Thoracic aorta (tissue), 2 donors: ENCODE data around the gene FARS2. TPM values are rescaled to one million over a fixed set of nuclear protein-coding genes. Genes with fewer than 3 reads are reported as not detected.

Experiments
- ATAC-seq: fragments of 150-250 bp; one replicate; pipeline ENCODE4 v1.8.0; 2017; ENCODE audit warnings: low read depth; ENCODE audit not compliant: insufficient number of reproducible peaks, low FRiP score
- DNase-seq: peaks from one replicate; pipeline ENCODE4 v3.0.0-alpha.2; 2020; ENCODE audit warnings: low spot score
- H3K27ac ChIP-seq, 2 donors: fragments of 200-600 bp; sonication (generic); 1 replicate in 1 of 2; 2 replicates in 1 of 2; pipeline ENCODE4 v1.5.1; 2016; ENCODE audit warnings: mild to moderate bottlenecking in 2 of 2, moderate library complexity in 2 of 2
- H3K27me3 ChIP-seq: fragments of 200-600 bp; sonication (generic); replicated peaks from 2 replicates; pipeline ENCODE4 v1.6.0; 2016; ENCODE audit warnings: mild to moderate bottlenecking; ENCODE audit not compliant: insufficient read depth
- H3K36me3 ChIP-seq: fragments of 200-600 bp; sonication (generic); one replicate; pipeline ENCODE4 v1.5.1; 2016
- H3K4me1 ChIP-seq, 2 donors: fragments of 200-600 bp; sonication (generic); 1 replicate in 1 of 2; 2 replicates in 1 of 2; pipeline versions ENCODE4 v1.5.1 to v1.6.0; 2016; ENCODE audit warnings: low read depth in 2 of 2, mild to moderate bottlenecking in 1 of 2; ENCODE audit not compliant: control insufficient read depth in 1 of 2
- H3K4me3 ChIP-seq: fragments of 200-600 bp; sonication (generic); 2 replicates; pipeline ENCODE4 v1.5.1; 2016; ENCODE audit warnings: mild to moderate bottlenecking
- H3K9me3 ChIP-seq: fragments of 200-600 bp; sonication (generic); 2 replicates; pipeline ENCODE4 v1.5.1; 2016
- CTCF ChIP-seq: fragments of 200-600 bp; sonication (generic); IDR thresholded peaks from one replicate; pipeline ENCODE4 v1.5.1; 2019; ENCODE audit warnings: antibody characterized with exemption
- total RNA-seq, 2 donors: library from RNA; depleted of rRNA; stranded (reverse); fragments of >200 nt; gene quantifications; one replicate each; pipeline versions ENCODE4 v1.1.0 to v1.2.3, GENCODE V29; 2016

FARS2 gene
- total RNA-seq, 2 donors from 2014 or later, result 10.4 to 11.6 TPM

DNA sequence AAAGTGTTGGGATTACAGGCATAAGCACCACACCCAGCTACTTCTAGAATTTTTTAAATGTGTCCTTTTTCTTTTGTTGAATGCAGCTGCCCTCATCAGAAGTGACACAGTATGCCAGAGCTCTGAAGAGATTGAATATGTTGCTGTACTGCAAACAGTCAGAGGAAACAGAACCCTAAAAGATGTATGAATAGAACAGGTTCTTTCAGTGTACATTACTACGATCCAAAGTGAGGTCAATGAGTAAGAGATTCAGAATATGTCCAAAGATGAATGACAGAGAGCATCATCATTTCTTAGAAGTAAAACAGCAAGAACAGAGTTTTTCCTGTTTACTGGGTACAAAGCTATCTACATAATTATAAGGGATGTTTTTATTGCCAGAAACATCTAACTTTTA is 476.9 kb downstream of the FARS2 start:
- Histone ChIP-seq H3K4me1 (no peaks in the 10 kb centered on the region), H3K27ac (no peak overlapping the region), H3K36me3 (no peaks in the 10 kb centered on the region), H3K27me3 (no peaks in the 10 kb centered on the region), H3K4me3 (no peak overlapping the region), H3K9me3 (no peaks in the 10 kb centered on the region)
- TF ChIP-seq CTCF, result no peak
- DNase-seq, result no peak
- no peak for ATAC-seq

DNA sequence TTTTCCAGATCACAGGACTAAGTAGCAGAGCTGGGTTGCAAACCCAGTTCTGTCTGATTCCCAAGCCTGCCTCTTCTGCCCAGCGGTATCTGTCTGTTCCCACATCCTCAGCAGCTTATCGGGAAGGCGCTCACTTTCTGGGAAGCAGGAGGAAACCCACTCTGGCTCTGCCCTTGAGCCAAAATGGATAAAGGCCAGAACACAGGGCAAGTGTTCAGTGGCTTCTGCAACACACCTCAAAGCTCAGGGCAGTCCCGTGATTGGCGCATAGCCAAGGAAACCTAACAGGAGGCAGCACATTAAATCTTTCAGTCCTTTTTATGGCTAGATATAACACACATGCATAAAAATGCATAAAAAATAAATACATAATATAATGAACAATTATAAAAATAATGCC is 483.2 kb downstream of the FARS2 start:
- TF ChIP-seq CTCF, result no peak
- Histone ChIP-seq H3K27me3 (no peaks in the 10 kb centered on the region), H3K36me3 (no peaks in the 10 kb centered on the region), H3K9me3 (no peaks in the 10 kb centered on the region), H3K4me1 (no peaks in the 10 kb centered on the region), H3K27ac (no peak overlapping the region), H3K4me3 (no peak overlapping the region)
- ATAC-seq, result no peak
- DNase-seq, result no peak

GRCh38 chr6:5745081-5745480 is 483.8 kb downstream of the FARS2 start:
- no peak for DNase-seq
- H3K36me3 ChIP-seq, result no peaks in the 10 kb centered on the region
- TF ChIP-seq CTCF, result no peak
- H3K4me1 ChIP-seq, result no peaks in the 10 kb centered on the region
- H3K9me3 ChIP-seq, result no peaks in the 10 kb centered on the region
- H3K27ac ChIP-seq, result no peak overlapping the region
- H3K27me3 ChIP-seq, result no peaks in the 10 kb centered on the region
- ATAC-seq, result no peak
- H3K4me3 ChIP-seq, result no peak overlapping the region

DNA sequence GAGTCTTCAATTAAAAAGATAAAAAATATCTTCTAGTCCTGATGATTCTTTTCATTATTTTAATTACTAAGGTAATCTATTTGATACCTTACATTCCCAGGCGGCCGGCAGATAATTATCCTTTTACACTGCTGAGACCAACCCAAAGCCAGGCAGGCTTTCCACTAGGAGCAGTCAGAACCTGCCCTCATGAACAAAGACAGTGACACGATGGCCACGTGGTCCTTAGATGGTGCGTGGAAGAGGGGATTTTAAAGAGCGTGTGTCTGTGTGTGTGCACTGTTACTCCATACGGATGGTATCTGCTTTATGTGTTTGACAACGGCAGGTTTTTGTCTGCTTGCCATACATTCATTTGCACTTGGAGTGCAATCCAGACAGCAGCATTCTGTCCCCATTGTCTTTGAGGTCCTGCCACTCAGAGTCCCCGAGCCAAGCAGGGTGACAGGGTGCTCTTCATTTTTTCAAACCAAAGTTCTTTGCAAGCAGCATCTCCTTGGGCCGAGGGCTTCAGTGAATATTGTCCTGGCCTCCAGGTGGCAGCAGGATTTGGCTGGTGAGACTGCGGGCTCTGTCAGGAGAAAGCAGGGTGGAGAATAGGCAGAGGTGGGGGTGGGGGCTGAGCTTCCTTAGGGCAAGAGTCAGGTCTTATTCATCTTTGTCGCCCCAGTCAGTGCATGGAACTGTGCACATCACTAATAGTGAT is 484.9 kb downstream of the FARS2 start:
- DNase-seq, result no peak
- H3K4me3 ChIP-seq, result no peak overlapping the region
- H3K4me1 ChIP-seq, result no peaks in the 10 kb centered on the region
- no peaks in the 10 kb centered on the region for H3K36me3 ChIP-seq
- no peak for TF ChIP-seq CTCF
- no peak overlapping the region for H3K27ac ChIP-seq
- H3K9me3 ChIP-seq, result no peaks in the 10 kb centered on the region
- no peaks in the 10 kb centered on the region for H3K27me3 ChIP-seq
- no peak for ATAC-seq

DNA sequence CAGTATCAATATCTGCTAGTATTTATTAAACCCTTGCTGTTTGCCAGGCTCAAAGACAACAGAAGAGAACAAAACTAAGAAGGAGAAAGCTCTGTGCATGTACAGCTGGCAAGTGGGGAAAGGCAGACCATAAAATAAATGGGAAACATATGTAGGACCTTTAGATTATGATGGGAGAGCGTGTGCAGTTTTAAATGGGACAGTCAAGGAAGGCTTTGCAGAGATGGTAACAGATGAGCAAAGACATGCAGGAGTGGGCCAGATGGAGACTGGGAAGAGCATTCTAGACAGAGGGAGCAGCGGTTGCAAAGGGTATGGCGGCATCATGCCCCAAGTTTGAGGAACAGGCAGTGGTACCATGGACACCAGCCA is 485.4 kb downstream of the FARS2 start:
- DNase-seq, result no peak
- H3K27me3 ChIP-seq, result no peaks in the 10 kb centered on the region
- no peak overlapping the region for H3K27ac ChIP-seq
- no peaks in the 10 kb centered on the region for H3K4me1 ChIP-seq
- H3K4me3 ChIP-seq, result no peak overlapping the region
- no peaks in the 10 kb centered on the region for H3K9me3 ChIP-seq
- no peak for ATAC-seq
- H3K36me3 ChIP-seq, result no peaks in the 10 kb centered on the region
- TF ChIP-seq CTCF, result no peak
